MM.1S (cell line): Measurements from ENCODE around the gene AP5S1.

Experiments used
- DNase-seq: peaks from one replicate; pipeline ENCODE4 v3.0.0-alpha.2; 2015
- H2AFZ ChIP-seq: fragments of 300-600 bp; sonication (generic); 2 replicates; pipeline ENCODE4 v1.6.0; 2016; ENCODE audit warnings: antibody characterized with exemption, low read length
- H3F3A ChIP-seq: fragments of 300-600 bp; sonication (generic); 2 replicates; pipeline ENCODE4 v1.6.1; 2016; ENCODE audit warnings: mild to moderate bottlenecking, antibody characterized with exemption, low read length, moderate library complexity, mixed read lengths; ENCODE audit not compliant: insufficient read depth
- H3K27ac ChIP-seq: fragments of 300-600 bp; sonication (generic); 2 replicates; pipeline ENCODE4 v1.5.1; 2016; ENCODE audit warnings: mild to moderate bottlenecking, low read length
- H3K27me3 ChIP-seq: fragments of 300-600 bp; sonication (generic); replicated peaks from 2 replicates; pipeline ENCODE4 v1.6.0; 2016; ENCODE audit warnings: low read length; ENCODE audit not compliant: insufficient read depth
- H3K36me3 ChIP-seq: fragments of 300-600 bp; sonication (generic); replicated peaks from 2 replicates; pipeline ENCODE4 v1.6.1; 2016; ENCODE audit warnings: mild to moderate bottlenecking, low read length, mixed read lengths; ENCODE audit not compliant: insufficient read depth
- H3K4me1 ChIP-seq: fragments of 300-600 bp; sonication (generic); 2 replicates; pipeline ENCODE4 v1.6.1; 2016; ENCODE audit warnings: low read length, mixed read lengths
- H3K4me2 ChIP-seq: fragments of 300-600 bp; sonication (generic); 2 replicates; pipeline ENCODE4 v1.6.0; 2016; ENCODE audit warnings: low read depth, low read length
- H3K4me3 ChIP-seq: fragments of 300-600 bp; sonication (generic); 2 replicates; pipeline ENCODE4 v1.5.1; 2016; ENCODE audit warnings: low read length, mixed read lengths
- H3K79me2 ChIP-seq: fragments of 300-600 bp; sonication (generic); 2 replicates; pipeline ENCODE4 v1.6.1; 2016; ENCODE audit warnings: mixed run types, low read length, mixed read lengths
- H3K9ac ChIP-seq: fragments of 300-600 bp; sonication (generic); 2 replicates; pipeline ENCODE4 v1.6.1; 2016; ENCODE audit warnings: low read length, mixed read lengths
- H3K9me2 ChIP-seq: fragments of 300-600 bp; sonication (generic); replicated peaks from 2 replicates; pipeline ENCODE4 v1.6.1; 2016; ENCODE audit warnings: mild to moderate bottlenecking, low read length, mixed read lengths; ENCODE audit not compliant: insufficient read depth
- H3K9me3 ChIP-seq: fragments of 300-600 bp; sonication (generic); replicated peaks from 2 replicates; pipeline ENCODE4 v1.6.1; 2016; ENCODE audit warnings: mild to moderate bottlenecking, low read length, mixed read lengths; ENCODE audit not compliant: insufficient read depth
- H4K20me1 ChIP-seq: fragments of 300-600 bp; sonication (generic); 2 replicates; pipeline ENCODE4 v1.6.1; 2016; ENCODE audit warnings: mild to moderate bottlenecking, low read length, moderate library complexity, mixed read lengths; ENCODE audit not compliant: insufficient read depth
- CTCF ChIP-seq: fragments of 300-600 bp; sonication (generic); IDR thresholded peaks from 2 replicates; pipeline ENCODE4 v1.5.1; 2016; ENCODE audit warnings: antibody characterized with exemption, low read length, mixed read lengths
- EZH2 ChIP-seq: fragments of 300-600 bp; sonication (generic); optimal IDR thresholded peaks from 2 replicates; pipeline ENCODE3; 2017; ENCODE audit warnings: low read depth, mild to moderate bottlenecking, antibody characterized with exemption, low read length, mixed read lengths
- EZH2phosphoT487 ChIP-seq: fragments of 300-600 bp; sonication (generic); IDR thresholded peaks from 2 replicates; pipeline ENCODE4 v1.6.1; 2018; ENCODE audit warnings: antibody characterized with exemption, low read length

The AP5S1 gene

GRCh38 chr20:3854462-3854871 is 34.1 kb downstream of the AP5S1 start:
- H3K9me2 ChIP-seq: no peaks in the 10 kb centered on the region
- H3K4me3 ChIP-seq: no peak overlapping the region
- peaks cover 12% of the 10 kb centered on the region for H3K79me2 ChIP-seq
- no peaks in the 10 kb centered on the region for H4K20me1 ChIP-seq
- no peak overlapping the region for H2AFZ ChIP-seq
- no peak overlapping the region for H3K4me2 ChIP-seq
- H3K9me3 ChIP-seq: no peaks in the 10 kb centered on the region
- H3K4me1 ChIP-seq: no peaks in the 10 kb centered on the region
- H3K36me3 ChIP-seq: no peaks in the 10 kb centered on the region; the same call in 1 of the 2 replicates
- no peak overlapping the region for H3K27ac ChIP-seq
- TF ChIP-seq CTCF (no peak), EZH2phosphoT487 (no peak), EZH2 (no peak)
- no peaks in the 10 kb centered on the region for H3K27me3 ChIP-seq
- no peak for DNase-seq
- H3K9ac ChIP-seq: no peak overlapping the region
- no peaks in the 10 kb centered on the region; the same call in 1 of the 2 replicates for H3F3A ChIP-seq

GRCh38 chr20:3857405-3857804 is 37.1 kb downstream of the AP5S1 start:
- Histone ChIP-seq H3K4me2 (no peak overlapping the region), H3K9me2 (no peaks in the 10 kb centered on the region), H4K20me1 (no peaks in the 10 kb centered on the region), H3F3A (no peaks in the 10 kb centered on the region; the same call in 1 of the 2 replicates), H3K27me3 (no peaks in the 10 kb centered on the region), H3K9ac (no peak overlapping the region), H3K9me3 (no peaks in the 10 kb centered on the region), H3K79me2 (peaks cover 9% of the 10 kb centered on the region), H3K27ac (no peak overlapping the region), H3K4me1 (no peaks in the 10 kb centered on the region), H2AFZ (no peak overlapping the region), H3K36me3 (peaks cover 9% of the 10 kb centered on the region; the same call in 1 of the 2 replicates), H3K4me3 (no peak overlapping the region)
- TF ChIP-seq EZH2: no peak
- no peak for TF ChIP-seq CTCF
- TF ChIP-seq EZH2phosphoT487: no peak
- no peak for DNase-seq

- H3F3A ChIP-seq: no peaks in the 10 kb centered on the region; the same call in 1 of the 2 replicates
- no peaks in the 10 kb centered on the region for H3K9me2 ChIP-seq
- no peaks in the 10 kb centered on the region for H4K20me1 ChIP-seq
- peaks cover 9% of the 10 kb centered on the region for H3K79me2 ChIP-seq
- no peaks in the 10 kb centered on the region for H3K9me3 ChIP-seq
- no peaks in the 10 kb centered on the region for H3K27me3 ChIP-seq
- no peak overlapping the region for H2AFZ ChIP-seq
- peaks cover 10% of the 10 kb centered on the region; the same call in 1 of the 2 replicates for H3K36me3 ChIP-seq
- no peak overlapping the region for H3K4me2 ChIP-seq
- no peaks in the 10 kb centered on the region for H3K4me1 ChIP-seq
- TF ChIP-seq EZH2phosphoT487 (no peak), CTCF (no peak)
- DNase-seq: no peak
- no peak overlapping the region for H3K4me3 ChIP-seq
- H3K9ac ChIP-seq: no peak overlapping the region
- H3K27ac ChIP-seq: no peak overlapping the region
These were observed 38.3 kb downstream of the AP5S1 start for GRCh38 chr20:3858689-3859088.
